Raji (cell line): ENCODE measurements around the gene ABHD2.

Source experiments
- POLR2A ChIP-seq: IDR thresholded peaks from 2 replicates; pipeline ENCODE4 v1.6.1; 2011; ENCODE audit warnings: low read depth, low read length, control low read depth; ENCODE audit not compliant: insufficient read depth

ABHD2 gene

DNA sequence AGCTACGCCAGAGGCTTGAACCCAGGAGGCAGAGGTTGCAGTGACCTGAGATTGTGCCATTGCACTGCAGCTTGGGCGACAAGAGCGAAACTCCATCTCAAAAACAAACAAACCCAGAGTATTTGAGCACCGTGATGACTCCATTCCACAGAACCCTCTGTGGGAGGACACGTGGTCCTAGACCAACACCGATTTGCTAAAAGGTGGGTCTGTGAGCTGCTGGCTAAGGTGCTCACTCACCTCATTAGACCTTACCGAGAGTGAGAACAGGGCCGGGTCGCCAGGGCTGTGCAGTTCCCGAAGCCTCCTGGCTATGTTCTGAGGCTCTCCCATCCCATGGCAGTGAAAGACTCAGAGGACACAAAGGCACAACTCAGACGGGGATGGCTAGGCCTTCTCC lies 17.9 kb downstream of the ABHD2 start:
- no peak for TF ChIP-seq POLR2A

DNA sequence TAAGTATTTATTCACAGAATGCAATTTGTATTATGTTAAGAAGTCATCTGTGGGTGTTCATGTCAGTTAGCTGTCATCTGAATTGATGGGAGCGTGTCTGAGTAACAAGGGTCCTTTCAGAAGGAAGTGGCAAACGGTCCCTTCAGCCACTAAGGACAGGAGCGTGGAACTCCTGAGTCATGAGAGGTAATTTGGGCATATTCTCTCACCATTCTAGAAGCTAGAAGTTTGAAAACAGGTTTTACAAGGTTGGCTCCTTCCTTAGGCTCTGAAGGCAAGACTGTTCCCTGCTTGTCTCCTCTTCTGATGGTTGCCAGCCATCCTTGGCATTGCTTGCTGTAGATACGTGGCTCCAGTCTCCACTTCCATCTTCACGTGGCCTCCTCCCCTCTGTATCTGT lies 19.7 kb downstream of the ABHD2 start:
- TF ChIP-seq POLR2A = no peak

DNA sequence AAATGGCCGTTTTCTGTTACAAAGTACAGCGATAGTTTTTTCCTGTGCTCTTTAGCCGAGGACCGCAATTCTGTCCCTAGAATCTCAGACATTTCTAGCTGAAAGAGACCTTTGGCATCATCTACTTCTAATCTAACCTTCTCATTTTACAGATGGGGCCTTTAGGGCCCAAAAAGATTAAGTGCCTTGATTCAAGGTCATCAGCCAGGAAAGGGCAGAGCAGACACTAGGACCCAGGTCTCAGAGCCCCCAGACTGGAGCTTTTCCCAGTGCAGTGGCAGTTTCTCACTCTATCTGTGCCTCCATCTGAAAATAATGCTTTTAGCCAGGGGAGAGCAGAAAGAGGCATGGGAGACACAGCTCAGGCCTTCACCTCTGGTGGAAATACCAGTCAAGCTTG lies 20.6 kb downstream of the ABHD2 start:
- no peak for TF ChIP-seq POLR2A

DNA sequence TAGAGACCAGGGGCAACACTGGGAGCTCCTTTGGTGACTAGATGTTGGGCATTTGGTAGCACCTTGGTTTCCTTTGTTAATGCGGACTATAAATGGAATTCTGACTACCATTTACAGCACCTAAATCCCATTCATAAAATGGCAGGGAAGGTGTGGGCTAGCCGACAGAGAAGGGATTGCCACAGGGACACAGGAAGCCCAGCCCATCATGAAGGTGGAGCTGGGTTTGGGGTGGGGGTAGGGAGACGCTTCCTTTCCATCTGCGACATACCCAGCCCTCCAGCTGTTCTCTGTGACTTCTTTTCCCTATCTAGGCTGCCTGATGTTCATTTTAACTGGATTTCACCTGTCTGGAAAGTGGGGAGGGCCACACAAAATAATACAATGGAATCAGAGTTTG lies 21.0 kb downstream of the ABHD2 start:
- no peak for TF ChIP-seq POLR2A

DNA sequence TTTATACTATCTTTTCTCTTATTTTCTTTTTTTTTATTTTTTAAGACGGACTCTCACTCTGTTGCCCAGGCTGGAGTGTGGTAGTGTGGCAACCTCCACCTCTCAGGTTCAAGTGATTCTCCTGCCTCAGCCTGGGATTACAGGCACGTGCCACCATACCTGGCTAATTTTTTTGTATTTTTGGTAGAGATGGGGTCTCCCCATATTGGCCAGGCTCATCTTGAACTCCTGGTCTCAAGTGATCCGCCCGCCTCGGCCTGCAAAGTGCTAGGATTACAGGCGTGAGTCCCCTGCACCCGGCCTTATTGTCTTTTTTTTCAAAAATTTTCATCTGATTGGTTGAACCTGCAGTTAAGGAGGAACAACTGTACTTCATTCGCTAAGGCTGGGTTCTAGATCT lies 21.8 kb downstream of the ABHD2 start:
- TF ChIP-seq POLR2A = no peak

DNA sequence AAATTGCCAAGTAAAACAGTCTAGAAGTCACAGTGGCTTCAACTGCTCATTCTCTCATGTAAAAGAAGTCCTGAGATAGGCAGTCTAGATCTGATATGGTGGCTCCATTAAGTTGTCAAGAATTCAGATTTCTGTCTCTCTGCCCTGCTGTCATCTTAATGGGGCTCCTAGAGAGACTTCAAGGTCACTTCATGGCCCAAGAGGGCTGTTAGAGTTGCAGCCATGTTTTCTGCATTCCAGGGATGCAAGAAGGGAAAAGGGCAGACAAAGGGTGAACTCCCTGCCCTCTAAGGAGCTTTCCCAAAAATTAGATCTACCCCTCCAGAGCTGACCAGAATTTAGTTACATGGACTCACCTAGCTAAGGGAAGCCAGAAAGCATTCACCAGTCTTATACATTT lies 23.1 kb downstream of the ABHD2 start:
- no peak for TF ChIP-seq POLR2A

DNA sequence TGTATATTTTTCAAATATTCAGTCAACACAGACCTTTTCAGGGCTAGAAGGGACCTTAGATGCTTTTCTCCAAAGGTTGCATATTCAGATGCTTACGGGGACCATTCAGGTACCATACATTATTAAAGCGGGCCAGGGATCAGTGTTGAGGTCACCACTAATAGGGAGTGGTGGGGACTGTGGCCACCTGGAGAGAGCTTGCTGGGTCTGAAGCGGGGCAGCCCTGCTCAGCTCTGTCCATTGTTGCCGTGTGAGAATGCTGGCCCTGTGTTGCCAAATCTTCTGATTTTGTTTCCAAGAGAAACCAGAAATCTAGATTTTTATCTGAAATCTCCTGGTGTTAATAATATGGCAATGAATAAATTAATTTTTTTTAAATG lies 23.7 kb downstream of the ABHD2 start:
- TF ChIP-seq POLR2A = no peak

DNA sequence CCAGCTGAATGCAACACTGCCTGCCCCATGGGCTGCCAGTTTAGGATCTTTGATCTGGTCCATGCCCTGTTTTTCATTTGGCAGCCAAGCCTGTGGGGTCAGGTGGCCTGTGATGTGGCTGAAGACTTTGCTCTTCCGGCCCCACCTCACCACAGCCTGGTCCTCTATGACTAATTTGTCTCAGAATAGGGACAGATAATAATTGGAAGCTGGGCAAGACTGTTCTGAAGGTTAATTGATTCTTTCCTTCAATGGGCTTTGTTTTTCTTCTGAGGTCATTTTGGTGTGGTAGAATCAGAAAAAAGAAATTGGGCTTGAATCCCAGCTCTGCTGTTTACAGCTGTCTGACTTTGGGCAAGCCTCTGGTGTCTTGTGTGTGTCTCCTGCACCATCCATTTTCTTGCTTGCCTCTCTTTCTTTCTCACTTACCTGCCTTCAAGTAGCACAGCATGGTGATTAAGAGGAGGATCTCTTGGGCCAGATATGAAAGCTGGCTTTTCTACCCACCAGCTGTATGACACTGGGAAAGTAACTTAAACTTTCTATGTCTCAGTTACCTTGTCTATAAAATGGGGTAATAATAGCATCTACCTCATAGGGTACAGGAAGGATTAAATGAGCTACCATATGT lies 24.2 kb downstream of the ABHD2 start:
- no peak for TF ChIP-seq POLR2A

DNA sequence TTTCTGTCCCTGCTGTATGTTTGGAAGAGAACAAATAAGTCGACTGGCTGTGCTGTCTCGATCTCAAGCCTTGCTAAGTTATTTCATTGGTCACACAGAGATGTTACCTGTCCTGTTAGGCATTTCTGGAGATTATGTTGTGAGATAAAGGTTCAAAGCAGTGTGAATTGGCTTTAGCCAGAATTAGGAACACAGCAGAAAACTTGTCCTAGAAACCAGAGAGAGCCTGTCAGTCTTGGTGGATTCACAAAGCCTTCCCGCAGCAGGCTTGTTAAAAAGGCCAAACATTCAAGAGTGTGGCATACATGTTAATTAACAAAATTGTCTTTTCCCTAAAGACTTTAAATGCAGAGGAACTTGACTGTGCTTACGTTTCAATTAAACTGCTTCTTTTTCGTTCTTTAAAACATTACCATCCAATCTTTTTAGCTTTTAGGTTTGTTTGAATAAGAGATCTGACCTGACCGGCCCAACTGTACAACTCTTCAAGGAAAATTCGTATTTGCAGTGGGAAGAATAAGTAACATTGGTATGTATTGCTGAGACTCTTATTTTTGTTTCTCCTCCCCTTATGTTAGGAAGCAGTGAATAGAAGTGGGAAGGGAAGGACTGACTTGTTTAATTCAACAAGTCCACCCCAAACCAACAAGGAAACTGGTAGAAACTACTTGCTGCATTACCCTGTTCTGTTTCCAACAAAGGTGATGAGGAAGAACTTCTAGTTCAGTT lies 25.2 kb downstream of the ABHD2 start:
- TF ChIP-seq POLR2A = no peak

DNA sequence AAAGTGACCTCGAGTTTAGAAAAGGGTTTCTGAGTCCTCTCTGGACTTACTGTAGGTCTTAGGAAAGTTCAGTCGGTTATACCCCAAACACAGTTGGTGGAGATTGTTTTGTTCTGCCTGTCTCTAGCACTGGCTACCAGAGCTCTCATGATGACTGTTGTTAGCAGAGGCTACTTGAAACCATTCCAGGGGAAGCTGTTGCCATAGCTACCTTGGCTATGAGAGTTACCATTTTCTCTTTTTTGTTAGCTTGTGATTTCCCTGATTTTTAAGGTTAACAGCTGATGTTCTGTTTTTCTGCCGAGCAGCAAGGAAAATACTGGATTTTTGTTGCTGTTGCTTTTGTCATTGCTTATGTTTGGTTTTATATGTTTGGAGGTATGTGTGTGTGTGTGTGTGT lies 26.7 kb downstream of the ABHD2 start:
- TF ChIP-seq POLR2A = no peak

DNA sequence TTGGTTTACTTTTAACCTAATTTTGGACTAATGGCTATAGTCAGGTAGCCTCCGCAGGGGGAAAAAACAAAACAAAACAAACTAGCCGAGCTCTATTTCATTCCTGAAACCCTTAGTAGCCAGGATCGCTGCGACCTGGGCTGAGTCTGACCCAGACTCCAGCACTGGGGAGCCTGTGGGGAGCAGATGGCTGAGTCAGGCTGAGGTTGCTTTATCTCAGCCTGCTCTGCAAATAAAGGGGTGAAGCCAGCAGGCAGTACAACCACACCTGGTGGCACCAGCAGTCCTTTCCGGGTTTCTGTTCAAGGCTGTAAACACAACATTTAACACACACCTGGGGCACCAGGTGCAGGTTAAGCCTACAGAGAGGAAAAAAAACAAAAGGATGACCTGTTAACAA lies 27.3 kb downstream of the ABHD2 start:
- no peak for TF ChIP-seq POLR2A

DNA sequence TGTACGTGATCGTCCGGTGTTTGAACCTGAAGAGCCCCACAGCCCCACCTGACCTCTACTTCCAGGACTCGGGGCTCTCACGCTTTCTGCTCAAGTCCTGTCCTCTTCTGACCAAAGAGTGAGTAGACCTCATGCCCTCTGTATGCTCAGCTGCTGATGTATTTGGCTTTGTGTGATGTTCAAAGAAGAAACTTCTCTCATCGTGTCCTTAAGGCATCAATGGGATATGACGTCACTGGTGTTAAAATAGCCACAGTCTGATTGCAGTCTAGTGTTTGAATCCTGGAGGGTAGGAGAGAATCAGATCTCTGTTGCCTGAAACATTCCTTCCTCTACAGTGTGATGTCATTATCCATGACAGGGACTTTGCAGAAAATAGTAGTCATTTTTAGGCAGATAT lies 28.1 kb downstream of the ABHD2 start:
- no peak for TF ChIP-seq POLR2A

DNA sequence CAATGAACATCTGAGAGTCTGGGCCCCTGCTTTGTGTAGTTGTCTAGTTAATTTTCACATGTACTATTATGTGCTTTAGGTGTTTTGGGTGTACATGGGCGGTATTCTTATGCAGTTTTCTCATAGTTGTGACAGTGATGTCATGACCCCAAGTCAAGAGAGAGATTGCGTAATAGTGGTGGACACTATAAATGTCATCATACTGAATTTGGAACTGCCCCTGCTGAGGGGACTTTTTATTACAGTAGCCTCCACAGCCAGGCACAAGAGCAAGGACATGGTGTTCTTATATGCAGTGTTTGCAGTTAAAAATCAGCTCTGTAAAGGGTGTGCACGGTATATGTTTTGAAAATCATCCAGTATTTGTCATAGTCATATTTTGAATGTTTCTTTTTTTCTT lies 29.5 kb downstream of the ABHD2 start:
- TF ChIP-seq POLR2A = no peak

DNA sequence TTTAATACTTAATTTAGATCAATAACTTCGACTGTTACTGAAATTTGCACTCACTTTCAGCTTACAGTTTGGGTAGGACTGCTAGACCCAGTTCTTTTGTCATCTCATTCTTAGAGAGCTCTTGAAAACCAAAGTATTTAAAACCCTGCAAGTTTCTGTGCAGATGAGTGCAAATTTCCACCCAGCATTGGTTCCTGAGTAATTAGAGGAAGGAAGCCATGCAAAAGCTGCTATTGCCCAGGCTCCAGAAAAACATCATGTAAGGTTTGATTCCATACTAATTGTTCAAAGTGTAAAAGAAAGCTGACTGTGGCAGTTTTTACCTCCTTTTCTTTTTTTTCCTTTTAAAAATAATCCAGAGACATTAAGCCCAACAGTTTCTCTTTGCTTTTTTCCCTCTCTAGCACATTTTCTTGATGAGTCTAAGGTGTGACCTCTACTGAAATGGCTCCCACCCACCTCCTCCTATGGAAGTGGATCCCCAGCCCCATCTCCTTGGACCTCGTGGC lies 30.3 kb downstream of the ABHD2 start:
- TF ChIP-seq POLR2A = no peak

DNA sequence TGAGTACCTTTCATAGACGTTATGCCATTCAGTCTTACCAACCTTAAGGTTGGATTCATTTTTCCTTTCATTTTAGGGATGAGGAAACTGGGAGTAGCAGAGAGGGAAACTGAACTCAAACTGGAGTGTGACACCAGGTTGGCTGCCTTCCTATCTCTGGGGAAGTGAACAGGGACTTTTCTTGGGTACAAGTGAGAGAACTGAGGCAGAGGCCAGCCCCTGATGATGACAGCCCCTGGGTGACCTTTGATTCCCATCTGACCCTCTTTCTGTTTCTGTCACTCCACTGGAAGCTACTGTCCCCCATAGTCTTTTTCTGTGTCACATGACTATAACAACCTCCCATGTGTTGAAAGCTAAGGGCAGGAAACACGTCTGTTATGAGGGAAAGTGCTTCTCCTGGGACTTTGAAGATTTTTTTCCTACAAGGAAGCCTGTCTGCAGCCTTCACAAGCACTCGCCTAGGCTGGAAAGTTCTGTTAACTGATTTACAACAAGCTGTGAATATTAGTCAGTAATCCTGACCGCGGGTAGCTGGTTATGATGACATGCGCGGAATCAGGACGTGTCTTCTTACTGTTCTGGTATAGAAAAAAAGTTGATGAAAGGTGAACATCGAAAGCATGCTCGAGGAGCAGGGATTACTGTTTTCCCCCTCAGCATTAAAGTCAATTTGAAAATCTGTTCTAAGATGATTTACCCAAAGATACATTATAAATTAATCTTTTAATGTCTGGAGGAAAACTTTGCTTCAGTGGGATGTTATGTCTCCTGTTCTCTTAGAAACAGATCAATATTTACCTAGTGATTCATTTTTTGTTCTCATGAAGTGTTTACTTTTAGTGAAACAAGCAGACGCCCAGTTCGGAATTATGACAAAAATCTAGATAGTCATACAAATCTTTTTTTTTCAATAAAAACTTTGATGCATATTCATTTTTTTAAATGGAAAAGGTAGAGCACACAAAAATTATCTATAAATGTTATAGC lies 31.5 kb downstream of the ABHD2 start:
- no peak for TF ChIP-seq POLR2A

DNA sequence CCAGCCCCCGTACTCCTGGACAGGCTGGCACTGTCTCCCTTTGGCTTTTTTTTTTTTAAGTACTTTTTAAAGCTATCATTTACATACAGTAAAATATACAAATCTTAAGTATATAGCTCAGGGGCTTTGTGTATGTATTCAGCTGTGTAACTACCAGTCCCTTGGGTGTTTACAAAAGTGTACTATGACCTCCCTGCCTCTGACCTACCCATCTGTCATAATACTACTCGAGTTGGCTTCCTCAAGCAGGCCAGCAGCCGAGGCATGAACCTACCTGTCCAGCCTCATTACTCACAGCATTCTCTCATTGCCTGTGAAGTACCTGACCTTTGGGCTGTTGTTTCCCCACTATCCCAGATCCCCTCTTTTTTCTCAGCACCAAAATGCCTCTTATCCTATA lies 33.2 kb downstream of the ABHD2 start:
- no peak for TF ChIP-seq POLR2A
